Gastroesophageal sphincter (tissue), 4 donors: ENCODE results near the gene CYP17A1. TPM values are rescaled to one million over a fixed set of nuclear protein-coding genes. Genes with fewer than 3 reads are reported as not detected.

Experiments used
- ATAC-seq: fragments of 150-250 bp; one replicate; pipeline ENCODE4 v1.9.1; 2016; ENCODE audit warnings: mild to moderate bottlenecking, moderate library complexity
- H3K27ac ChIP-seq, 4 donors: fragments of 200-600 bp; sonication (generic) in 3 of 4; 1 replicate in 3 of 4; 2 replicates in 1 of 4; pipeline ENCODE4 v1.5.1; 2016 to 2019
- H3K27me3 ChIP-seq: fragments of 200-600 bp; sonication (generic); one replicate; pipeline ENCODE4 v1.5.1; 2019
- H3K36me3 ChIP-seq, 2 donors: fragments of 200-600 bp; sonication (generic); one replicate each; pipeline ENCODE4 v1.5.1; 2019; ENCODE audit warnings: control low read depth in 1 of 2
- H3K4me1 ChIP-seq, 3 donors: fragments of 200-600 bp; sonication (generic); 1 replicate in 2 of 3; 2 replicates in 1 of 3; pipeline ENCODE4 v1.5.1; 2016 to 2019; ENCODE audit warnings: control low read depth in 2 of 3
- H3K4me3 ChIP-seq, 2 donors: fragments of 200-600 bp; sonication (generic); one replicate each; pipeline ENCODE4 v1.5.1; 2019; ENCODE audit warnings: mild to moderate bottlenecking in 1 of 2, moderate library complexity in 1 of 2
- H3K9me3 ChIP-seq, 3 donors: fragments of 200-600 bp; sonication (generic); one replicate each; pipeline ENCODE4 v1.5.1; 2017 to 2019; ENCODE audit warnings: control low read depth in 2 of 3
- EP300 ChIP-seq: sonication (generic); formaldehyde crosslinking; IDR thresholded peaks from one replicate; pipeline ENCODE4 v1.6.1; 2017; ENCODE audit warnings: antibody characterized with exemption, mild to moderate bottlenecking
- POLR2A ChIP-seq, 2 donors: fragments of 450-650 bp; IDR thresholded peaks; one replicate each; pipeline ENCODE4 v1.6.1; 2017; ENCODE audit warnings: antibody characterized with exemption in 2 of 2, mild to moderate bottlenecking in 2 of 2, moderate library complexity in 1 of 2
- POLR2AphosphoS5 ChIP-seq: sonication (generic); formaldehyde crosslinking; IDR thresholded peaks from one replicate; pipeline ENCODE4 v1.6.1; 2017; ENCODE audit warnings: antibody characterized with exemption
- WGBS, 2 donors: methylation state at CpG; one replicate each; pipeline ENCODE4 v1.1.5; 2018; ENCODE audit warnings: low coverage in 1 of 2; 5-methylcytosine and 5-hydroxymethylcytosine counted together
- total RNA-seq, 4 donors: library from RNA; depleted of rRNA; stranded (reverse); fragments of >200 nt; gene quantifications; one replicate each; pipeline ENCODE4 v1.1.0, GENCODE V29; 2016
- TF ChIP-seq, protein P1 (sequence below), 4 experiments: fragments of 200-600 bp in 2 of 4; fragments of 450-650 bp in 2 of 4; sonication (generic) in 1 of 4; IDR thresholded peaks; one replicate each; pipeline ENCODE4 v1.5.1; 2017 to 2019; ENCODE audit warnings: antibody characterized with exemption in 4 of 4, mild to moderate bottlenecking in 2 of 4, moderate library complexity in 2 of 4

Gene CYP17A1
- total RNA-seq, 4 donors from 2014 or later: not detected

- H3K4me1 ChIP-seq: peaks cover 0 to 11% (median 3%) of the 10 kb centered on the region in 3 donors
- peaks cover 0 to 12% (median 0%) of the 10 kb centered on the region in 3 donors for H3K9me3 ChIP-seq
- no peak overlapping the region for H3K27ac ChIP-seq
- no peaks in the 10 kb centered on the region for H3K36me3 ChIP-seq
- no peak overlapping the region for H3K4me3 ChIP-seq
- no peak for ATAC-seq
- TF ChIP-seq POLR2A (IDR thresholded peaks at IDR 0.05): no peak
- no peak for TF ChIP-seq EP300
- no peak for TF ChIP-seq POLR2AphosphoS5
- TF ChIP-seq, protein P1, sequence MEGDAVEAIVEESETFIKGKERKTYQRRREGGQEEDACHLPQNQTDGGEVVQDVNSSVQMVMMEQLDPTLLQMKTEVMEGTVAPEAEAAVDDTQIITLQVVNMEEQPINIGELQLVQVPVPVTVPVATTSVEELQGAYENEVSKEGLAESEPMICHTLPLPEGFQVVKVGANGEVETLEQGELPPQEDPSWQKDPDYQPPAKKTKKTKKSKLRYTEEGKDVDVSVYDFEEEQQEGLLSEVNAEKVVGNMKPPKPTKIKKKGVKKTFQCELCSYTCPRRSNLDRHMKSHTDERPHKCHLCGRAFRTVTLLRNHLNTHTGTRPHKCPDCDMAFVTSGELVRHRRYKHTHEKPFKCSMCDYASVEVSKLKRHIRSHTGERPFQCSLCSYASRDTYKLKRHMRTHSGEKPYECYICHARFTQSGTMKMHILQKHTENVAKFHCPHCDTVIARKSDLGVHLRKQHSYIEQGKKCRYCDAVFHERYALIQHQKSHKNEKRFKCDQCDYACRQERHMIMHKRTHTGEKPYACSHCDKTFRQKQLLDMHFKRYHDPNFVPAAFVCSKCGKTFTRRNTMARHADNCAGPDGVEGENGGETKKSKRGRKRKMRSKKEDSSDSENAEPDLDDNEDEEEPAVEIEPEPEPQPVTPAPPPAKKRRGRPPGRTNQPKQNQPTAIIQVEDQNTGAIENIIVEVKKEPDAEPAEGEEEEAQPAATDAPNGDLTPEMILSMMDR (IDR thresholded peaks at IDR 0.05): no peak
- WGBS, 2 donors: 47 to 57% methylated on average over 4 to 9 of the region's 9 CpGs
- peaks cover 3% of the 10 kb centered on the region for H3K27me3 ChIP-seq
Measured at GRCh38 chr10:102834143-102834542, 3.1 kb downstream of the CYP17A1 start.

DNA sequence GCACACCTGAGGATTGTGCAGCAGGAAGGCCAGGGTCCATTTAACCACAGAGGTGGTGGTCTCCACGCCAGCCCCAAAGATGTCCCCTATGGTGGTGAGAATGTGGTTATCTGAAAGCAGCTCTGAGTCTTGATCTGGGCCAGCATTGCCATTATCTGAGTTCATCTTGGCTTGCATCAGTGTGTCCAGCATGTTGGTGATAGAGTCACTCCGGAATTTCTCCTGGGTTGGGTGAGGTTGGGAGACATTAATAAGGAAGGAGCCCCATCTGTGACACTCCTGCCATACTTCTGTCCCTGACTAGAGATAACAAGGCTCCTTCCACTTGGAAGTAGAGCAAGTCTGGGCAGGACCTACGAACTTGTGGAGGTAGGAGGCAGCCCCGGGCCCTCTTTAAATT lies 4.2 kb downstream of the CYP17A1 start:
- Histone ChIP-seq H3K4me1 (peaks cover 0 to 11% (median 3%) of the 10 kb centered on the region in 3 donors), H3K27ac (no peak overlapping the region), H3K27me3 (peaks cover 3% of the 10 kb centered on the region), H3K4me3 (no peak overlapping the region), H3K9me3 (peaks cover 0 to 3% (median 0%) of the 10 kb centered on the region in 3 donors), H3K36me3 (no peaks in the 10 kb centered on the region)
- no peak for TF ChIP-seq POLR2A (IDR thresholded peaks at IDR 0.05)
- TF ChIP-seq, protein P1 (IDR thresholded peaks at IDR 0.05): no peak
- TF ChIP-seq POLR2AphosphoS5: no peak
- TF ChIP-seq EP300: no peak
- 93% methylated on average over 3 of the region's 4 CpGs; no CpG with 5 or more reads in 1 of the 2 donors for WGBS, 2 donors
- ATAC-seq: no peak

DNA sequence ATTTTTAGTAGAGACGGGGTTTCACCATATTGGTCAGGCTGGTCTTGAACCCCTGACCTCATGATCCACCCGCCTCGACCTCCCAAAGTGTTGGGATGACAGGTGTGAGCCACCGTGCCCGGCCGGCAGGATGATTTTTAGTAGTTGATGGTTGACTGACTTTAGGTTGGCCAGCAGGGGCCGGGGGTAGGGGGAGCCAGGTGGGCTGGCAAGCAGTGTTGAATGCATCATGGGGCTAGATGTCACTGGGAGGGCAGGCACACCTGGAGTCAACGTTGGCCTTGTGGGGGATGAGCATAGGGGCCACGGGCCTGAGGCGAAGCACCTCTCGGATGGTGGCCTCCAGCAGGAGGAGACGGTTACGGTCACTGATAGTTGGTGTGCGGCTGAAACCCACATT lies 5.0 kb downstream of the CYP17A1 start:
- H3K27me3 ChIP-seq: peaks cover 3% of the 10 kb centered on the region
- WGBS, 2 donors: 89% methylated on average over 6 of the region's 14 CpGs; no CpG with 5 or more reads in 1 of the 2 donors
- ATAC-seq: no peak
- H3K36me3 ChIP-seq: no peaks in the 10 kb centered on the region
- no peaks in the 10 kb centered on the region for H3K9me3 ChIP-seq
- no peak for TF ChIP-seq POLR2A (IDR thresholded peaks at IDR 0.05)
- no peak for TF ChIP-seq EP300
- TF ChIP-seq, protein P1 (IDR thresholded peaks at IDR 0.05): no peak
- TF ChIP-seq POLR2AphosphoS5: no peak
- H3K27ac ChIP-seq: no peak overlapping the region
- no peak overlapping the region for H3K4me3 ChIP-seq
- H3K4me1 ChIP-seq: peaks cover 0 to 11% (median 3%) of the 10 kb centered on the region in 3 donors

DNA sequence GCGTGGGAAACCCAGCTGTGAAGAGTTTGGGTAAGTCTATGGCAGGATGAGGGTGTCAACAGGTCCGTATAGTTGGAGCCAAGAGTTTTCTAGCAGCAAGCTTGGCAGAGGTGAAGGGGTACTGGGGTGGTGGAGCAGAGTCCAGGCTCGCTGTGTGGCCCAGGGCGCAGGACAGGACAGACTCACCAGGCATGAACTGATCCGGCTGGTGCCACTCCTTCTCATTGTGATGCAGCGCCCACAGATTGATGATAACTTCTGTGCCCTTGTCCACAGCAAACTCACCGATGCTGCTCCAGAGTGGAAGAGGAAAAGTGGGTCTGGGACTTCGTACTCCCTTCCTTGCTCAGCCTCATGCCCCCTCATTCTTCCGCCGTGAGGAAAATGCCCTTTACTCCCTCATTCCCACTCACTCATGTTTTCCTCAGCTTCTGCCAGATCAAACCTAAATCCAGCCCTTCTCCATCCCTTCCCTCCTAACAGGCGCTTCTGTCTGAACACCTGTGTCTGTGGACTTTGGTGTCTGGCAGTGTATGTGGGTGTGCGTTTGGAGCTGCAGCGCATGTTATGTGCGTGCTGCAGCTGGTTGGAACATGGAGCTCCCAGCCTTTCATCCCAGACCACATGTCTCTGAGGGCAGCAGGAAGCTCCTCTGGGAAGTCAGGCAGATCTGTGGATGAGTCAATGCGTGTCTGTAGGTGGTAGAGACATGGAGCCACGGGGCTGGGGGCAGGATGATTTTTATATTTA lies 5.7 kb downstream of the CYP17A1 start:
- no peak for ATAC-seq
- peaks cover 0 to 11% (median 3%) of the 10 kb centered on the region in 3 donors for H3K4me1 ChIP-seq
- H3K36me3 ChIP-seq: no peaks in the 10 kb centered on the region
- TF ChIP-seq, protein P1 (IDR thresholded peaks at IDR 0.05): no peak
- TF ChIP-seq EP300 (no peak), POLR2A (IDR thresholded peaks at IDR 0.05) (no peak), POLR2AphosphoS5 (no peak)
- H3K27ac ChIP-seq: no peak overlapping the region
- H3K9me3 ChIP-seq: no peaks in the 10 kb centered on the region
- WGBS, 2 donors: 64 to 67% methylated on average over 8 to 12 of the region's 16 CpGs
- H3K27me3 ChIP-seq: peaks cover under 1% of the 10 kb centered on the region
- H3K4me3 ChIP-seq: no peak overlapping the region

DNA sequence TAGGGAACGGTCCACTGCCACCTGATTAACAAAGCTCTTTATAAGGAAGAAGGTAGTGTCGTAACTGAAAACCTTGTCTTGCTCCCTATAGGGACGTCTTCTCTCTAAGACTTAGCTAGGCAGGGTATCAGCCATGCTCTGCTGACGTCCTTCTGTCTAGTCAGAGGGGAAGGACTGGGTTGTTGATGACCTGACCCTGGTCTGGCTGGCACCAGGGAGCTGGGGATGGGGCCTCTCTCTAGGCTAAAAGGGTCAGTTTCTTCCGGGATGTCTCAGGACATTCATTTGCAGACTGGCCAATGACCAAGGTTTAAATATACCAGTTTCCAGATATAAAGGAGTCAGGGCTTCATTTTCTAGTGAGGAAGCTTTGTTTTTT lies 9.6 kb downstream of the CYP17A1 start:
- Histone ChIP-seq H3K27ac (no peak overlapping the region), H3K9me3 (no peaks in the 10 kb centered on the region), H3K27me3 (no peaks in the 10 kb centered on the region), H3K4me1 (no peaks in the 10 kb centered on the region), H3K4me3 (no peak overlapping the region), H3K36me3 (no peaks in the 10 kb centered on the region)
- ATAC-seq: no peak
- TF ChIP-seq POLR2A (IDR thresholded peaks at IDR 0.05): no peak
- TF ChIP-seq, protein P1 (IDR thresholded peaks at IDR 0.05): no peak
- TF ChIP-seq POLR2AphosphoS5: no peak
- TF ChIP-seq EP300: no peak
- 93 to 100% methylated on average over 1 to 3 of the region's 5 CpGs for WGBS, 2 donors
